Measurements from ENCODE around the gene TK1. TPM values are rescaled to one million over a fixed set of nuclear protein-coding genes. Genes with fewer than 3 reads are reported as not detected.
"Not testable (repeated sequence)": the region's sequence is repeated elsewhere in the genome, so short reads cannot be mapped to it uniquely, and the experiment has no call there.

TK1 gene, protein sequence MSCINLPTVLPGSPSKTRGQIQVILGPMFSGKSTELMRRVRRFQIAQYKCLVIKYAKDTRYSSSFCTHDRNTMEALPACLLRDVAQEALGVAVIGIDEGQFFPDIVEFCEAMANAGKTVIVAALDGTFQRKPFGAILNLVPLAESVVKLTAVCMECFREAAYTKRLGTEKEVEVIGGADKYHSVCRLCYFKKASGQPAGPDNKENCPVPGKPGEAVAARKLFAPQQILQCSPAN
- total RNA-seq: 100 to 1,000 TPM; 175 to 179 TPM

DNA sequence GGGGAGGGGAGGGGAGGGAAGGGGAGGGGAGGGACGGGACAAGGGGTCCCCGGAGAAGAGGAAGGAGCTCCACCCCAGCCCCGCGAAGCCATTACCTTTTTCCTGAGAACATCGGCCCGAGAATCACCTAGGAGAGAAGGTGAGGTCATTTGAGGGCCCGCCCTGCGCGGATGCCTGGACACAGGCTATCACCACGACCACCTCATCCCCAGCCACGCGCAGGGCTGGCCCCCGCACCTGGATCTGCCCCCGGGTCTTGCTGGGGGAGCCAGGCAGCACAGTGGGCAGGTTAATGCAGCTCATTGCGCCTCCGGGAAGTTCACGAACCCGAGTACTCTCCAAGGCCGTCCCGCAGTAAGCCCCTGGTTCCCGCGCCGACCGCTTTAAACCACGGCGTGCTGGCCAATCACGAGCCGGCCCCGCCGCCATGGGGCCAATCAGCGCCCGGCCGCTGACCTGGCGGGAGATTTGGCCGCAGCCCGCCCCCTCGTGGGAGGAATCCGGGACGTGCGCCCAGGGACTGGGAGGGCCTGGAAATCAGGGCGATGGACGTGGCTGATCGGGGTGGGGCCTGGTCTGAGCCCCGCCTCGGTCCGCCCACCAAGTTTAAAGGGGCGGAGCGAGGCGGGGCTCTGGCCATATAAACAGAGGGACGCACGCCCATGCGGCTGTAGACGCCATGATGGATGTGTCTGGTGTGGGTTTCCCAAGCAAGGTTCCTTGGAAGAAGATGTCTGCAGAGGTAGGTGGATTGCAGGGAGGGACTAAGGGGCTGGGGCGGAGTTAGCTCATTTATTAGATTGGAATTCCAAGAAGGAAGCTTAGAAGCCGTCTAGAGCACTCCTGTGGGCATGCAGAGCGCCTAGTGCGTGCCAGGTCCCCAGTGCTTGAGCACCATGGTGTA lies at the start of gene TK1, which contains the start of gene AFMID:
TK1 (minus strand) TSS at position 361 of the 904 bp plus-strand sequence; CDS start at position 303, 58 bp downstream.
AFMID (plus strand) TSS at position 671 of the 904 bp plus-strand sequence; CDS start at position 680, 9 bp downstream.
- peaks cover 40% of the 10 kb centered on the region for H3K36me3 Mint-ChIP-seq (ENCODE audit: low read depth)
- DNase-seq (peak; percentile 96), ATAC-seq (peak; percentile 98)
- TF ChIP-seq, protein P1, sequence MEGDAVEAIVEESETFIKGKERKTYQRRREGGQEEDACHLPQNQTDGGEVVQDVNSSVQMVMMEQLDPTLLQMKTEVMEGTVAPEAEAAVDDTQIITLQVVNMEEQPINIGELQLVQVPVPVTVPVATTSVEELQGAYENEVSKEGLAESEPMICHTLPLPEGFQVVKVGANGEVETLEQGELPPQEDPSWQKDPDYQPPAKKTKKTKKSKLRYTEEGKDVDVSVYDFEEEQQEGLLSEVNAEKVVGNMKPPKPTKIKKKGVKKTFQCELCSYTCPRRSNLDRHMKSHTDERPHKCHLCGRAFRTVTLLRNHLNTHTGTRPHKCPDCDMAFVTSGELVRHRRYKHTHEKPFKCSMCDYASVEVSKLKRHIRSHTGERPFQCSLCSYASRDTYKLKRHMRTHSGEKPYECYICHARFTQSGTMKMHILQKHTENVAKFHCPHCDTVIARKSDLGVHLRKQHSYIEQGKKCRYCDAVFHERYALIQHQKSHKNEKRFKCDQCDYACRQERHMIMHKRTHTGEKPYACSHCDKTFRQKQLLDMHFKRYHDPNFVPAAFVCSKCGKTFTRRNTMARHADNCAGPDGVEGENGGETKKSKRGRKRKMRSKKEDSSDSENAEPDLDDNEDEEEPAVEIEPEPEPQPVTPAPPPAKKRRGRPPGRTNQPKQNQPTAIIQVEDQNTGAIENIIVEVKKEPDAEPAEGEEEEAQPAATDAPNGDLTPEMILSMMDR (IDR thresholded peaks at IDR 0.05): no peak
- H3K4me3 Mint-ChIP-seq: peak within 1 kb of the TSS; percentile 93
- H3K9me3 Mint-ChIP-seq: peaks cover 2% of the 10 kb centered on the region
- peak within 1 kb of the TSS; percentile 82 for H3K27ac Mint-ChIP-seq
- POLR2A ChIA-PET: interaction anchor here (0.8 to 6.6 kb wide), 9 partner anchors 10 to 62 kb away, joined by 3 to 100 read pairs (median 4); partner anchors contain the start of gene SYNGR2
- peaks cover 32% of the 10 kb centered on the region for H3K4me1 Mint-ChIP-seq (ENCODE audit: low read depth)
- intact Hi-C loops (cut with micrococcal nuclease): no loop called here
- CTCF ChIA-PET: interaction anchor here (0.8 to 2.8 kb wide), 6 partner anchors 11 to 102 kb away, joined by 4 to 29 read pairs (median 6); no protein-coding TSS in a partner anchor
- H3K27me3 Mint-ChIP-seq: no peaks in the 10 kb centered on the region

DNA sequence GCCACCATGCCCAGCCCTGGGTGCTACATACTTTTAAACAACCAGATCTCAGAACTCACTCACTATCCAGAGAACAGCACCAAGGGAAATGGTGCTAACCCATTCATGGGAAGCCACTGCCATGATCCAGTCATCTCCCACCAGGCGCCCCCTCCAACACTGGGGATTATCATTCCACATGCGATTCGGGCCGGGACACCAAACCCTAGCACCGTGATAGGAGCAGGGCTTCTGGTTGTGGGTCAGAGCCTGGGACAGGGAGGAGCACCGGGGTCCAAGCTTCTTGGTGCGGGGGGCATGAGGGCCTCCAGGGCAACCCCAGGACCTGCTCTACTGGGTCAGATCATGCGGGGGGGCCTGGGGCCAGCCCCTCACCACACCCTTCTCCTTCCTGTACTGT lies 49.0 kb upstream of the TK1 start:
- intact Hi-C loops (cut with micrococcal nuclease): no loop called here
- ChIA-PET CTCF (interaction anchor here (1.5 kb wide), 1 partner anchor 15 kb away, joined by 5 read pairs; no protein-coding TSS in a partner anchor), POLR2A (interaction anchor here (1.2 kb wide), 1 partner anchor 9 kb away, joined by 3 read pairs; no protein-coding TSS in a partner anchor)

DNA sequence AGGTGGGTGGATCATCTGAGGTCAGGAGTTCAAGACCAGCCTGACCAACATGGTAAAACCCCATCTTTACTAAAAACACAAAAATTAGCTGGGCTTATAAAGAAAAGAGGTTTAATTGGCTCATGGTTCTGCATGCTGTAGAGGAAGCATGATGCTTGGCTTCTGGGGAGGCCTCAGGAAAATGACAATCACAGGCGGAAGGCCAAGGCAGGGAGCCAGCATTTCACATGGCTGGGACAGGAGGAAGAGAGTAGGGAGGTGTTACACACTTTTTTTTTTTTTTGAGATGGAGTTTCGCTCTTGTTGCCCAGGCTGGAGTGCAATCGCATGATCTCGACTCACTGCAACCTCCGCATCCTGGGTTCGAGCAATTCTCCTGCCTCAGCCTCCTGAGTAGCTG lies 48.2 kb upstream of the TK1 start:
- POLR2A ChIA-PET; DNase-seq; H3K36me3 Mint-ChIP-seq (ENCODE audit: low read depth); intact Hi-C loops (cut with micrococcal nuclease); ATAC-seq; H3K9me3 Mint-ChIP-seq; H3K4me3 Mint-ChIP-seq; H3K27ac Mint-ChIP-seq: not testable (repeated sequence)
- peaks cover 22% of the 10 kb centered on the region for H3K27me3 Mint-ChIP-seq
- CTCF ChIA-PET: interaction anchor here (1.5 kb wide), 1 partner anchor 16 kb away, joined by 5 read pairs; no protein-coding TSS in a partner anchor
- peaks cover 12% of the 10 kb centered on the region for H3K4me1 Mint-ChIP-seq (ENCODE audit: low read depth)

More for the DNA sequence above, 49.0 kb upstream of the TK1 start:
- Mint-ChIP-seq H3K4me3 (no peak overlapping the region), H3K4me1 (ENCODE audit: low read depth) (peaks cover 9% of the 10 kb centered on the region), H3K27ac (no peak overlapping the region), H3K36me3 (ENCODE audit: low read depth) (no peaks in the 10 kb centered on the region), H3K9me3 (no peaks in the 10 kb centered on the region), H3K27me3 (peaks cover 16% of the 10 kb centered on the region)
- DNase-seq (no peak), ATAC-seq (no peak)
- TF ChIP-seq, protein P1 (IDR thresholded peaks at IDR 0.05): no peak

DNA sequence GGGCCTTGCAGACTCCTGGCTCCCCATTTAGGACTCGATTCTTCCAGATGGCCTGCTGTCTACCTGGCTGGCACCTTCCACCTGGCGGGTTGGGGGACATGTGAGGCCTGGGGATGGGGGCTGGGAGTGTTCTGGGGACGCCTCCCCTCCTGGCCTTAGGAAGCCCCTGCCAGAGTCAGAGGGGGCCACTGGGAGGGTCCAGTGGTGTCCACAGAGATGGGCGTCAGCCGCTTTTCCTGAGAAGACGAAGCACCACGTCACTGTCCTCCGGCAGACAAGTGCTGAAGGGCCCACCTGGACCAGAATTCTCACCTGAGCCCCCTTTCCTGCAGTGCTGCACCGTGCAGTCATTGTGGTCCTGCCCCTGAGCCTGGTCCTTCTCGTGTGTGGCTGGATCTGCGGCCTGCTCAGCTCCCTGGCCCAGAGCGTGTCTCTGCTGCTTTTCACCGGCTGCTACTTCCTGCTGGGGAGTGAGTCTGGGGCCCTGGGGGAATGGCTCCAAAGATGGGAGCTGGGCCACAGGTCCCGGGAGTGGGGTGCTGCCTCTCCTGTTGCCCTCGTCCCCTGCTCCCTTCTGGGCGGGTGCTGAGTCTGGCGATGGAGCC lies 47.5 kb upstream of the TK1 start:
- TF ChIP-seq, protein P1 (IDR thresholded peaks at IDR 0.05): no peak
- H3K4me1 Mint-ChIP-seq (ENCODE audit: low read depth): peaks cover 12% of the 10 kb centered on the region
- intact Hi-C loops (cut with micrococcal nuclease): no loop called here
- ATAC-seq: no peak
- H3K4me3 Mint-ChIP-seq: no peak overlapping the region
- H3K9me3 Mint-ChIP-seq: no peaks in the 10 kb centered on the region
- no peak overlapping the region for H3K27ac Mint-ChIP-seq
- H3K27me3 Mint-ChIP-seq: peaks cover 22% of the 10 kb centered on the region
- CTCF ChIA-PET: interaction anchor here (1.5 kb wide), 1 partner anchor 17 kb away, joined by 5 read pairs; no protein-coding TSS in a partner anchor
- no peak for DNase-seq
- POLR2A ChIA-PET: no interaction called here
- no peaks in the 10 kb centered on the region for H3K36me3 Mint-ChIP-seq (ENCODE audit: low read depth)

DNA sequence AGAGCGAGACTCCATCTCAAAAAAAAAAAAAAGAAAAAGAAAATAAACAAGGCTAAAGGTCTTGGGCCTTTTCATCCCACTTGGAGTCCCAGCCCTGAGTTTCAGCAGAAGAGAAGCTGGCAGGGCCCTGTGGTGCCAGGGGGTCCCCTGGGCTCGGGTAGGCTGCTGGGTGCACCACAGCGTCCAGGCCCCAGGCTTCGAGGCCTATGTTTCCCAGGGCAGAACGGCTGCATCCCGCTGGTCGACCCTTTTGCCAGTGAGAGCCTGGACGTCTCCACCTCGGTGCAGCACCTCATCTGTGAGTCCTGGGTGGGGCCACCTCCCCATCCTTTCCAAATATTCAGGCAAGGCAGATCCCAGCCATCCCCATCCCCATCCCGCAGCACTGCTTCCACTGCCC lies 46.8 kb upstream of the TK1 start:
- Mint-ChIP-seq H3K4me1 (ENCODE audit: low read depth) (peaks cover 12% of the 10 kb centered on the region), H3K36me3 (ENCODE audit: low read depth) (no peaks in the 10 kb centered on the region), H3K27ac (no peak overlapping the region), H3K9me3 (no peaks in the 10 kb centered on the region), H3K4me3 (no peak overlapping the region), H3K27me3 (peaks cover 22% of the 10 kb centered on the region)
- POLR2A ChIA-PET: no interaction called here
- intact Hi-C loops (cut with micrococcal nuclease): no loop called here
- DNase-seq (no peak), ATAC-seq (no peak)
- TF ChIP-seq, protein P1 (IDR thresholded peaks at IDR 0.05): no peak
- CTCF ChIA-PET: no interaction called here

Data from activated CD8-positive, alpha-beta T cell treated with anti-CD3 and anti-CD28 coated beads for 36 hours (primary cell).